ENCODE data around the gene IFTAP. TPM values are rescaled to one million over a fixed set of nuclear protein-coding genes. Genes with fewer than 3 reads are reported as not detected.

Gene IFTAP
- total RNA-seq, 1 donor from 2014 or later: 31.0 TPM

GRCh38 chr11:36688132-36688531 lies 93.8 kb downstream of the IFTAP start:
- no peak overlapping the region for H3K4me3 Mint-ChIP-seq
- no peak for TF ChIP-seq CTCF (conservative IDR thresholded peaks at IDR 0.05)
- no peak for DNase-seq (ENCODE audit: low read depth, low spot score)
- H3K27me3 Mint-ChIP-seq (ENCODE audit: low read depth): peaks cover 10% of the 10 kb centered on the region
- H3K36me3 Mint-ChIP-seq (ENCODE audit: low read depth): no peaks in the 10 kb centered on the region
- no peaks in the 10 kb centered on the region for H3K9me3 Mint-ChIP-seq
- no peaks in the 10 kb centered on the region for H3K4me1 Mint-ChIP-seq
- H3K27ac Mint-ChIP-seq (ENCODE audit: unreplicated experiment): no peak overlapping the region

GRCh38 chr11:36688571-36689291 lies 94.4 kb downstream of the IFTAP start:
- no peak for DNase-seq (ENCODE audit: low read depth, low spot score)
- Mint-ChIP-seq H3K27ac (ENCODE audit: unreplicated experiment) (peak overlapping the region; percentile 13), H3K36me3 (ENCODE audit: low read depth) (no peaks in the 10 kb centered on the region), H3K9me3 (no peaks in the 10 kb centered on the region), H3K4me3 (no peak overlapping the region), H3K27me3 (ENCODE audit: low read depth) (peaks cover 10% of the 10 kb centered on the region), H3K4me1 (no peaks in the 10 kb centered on the region)
- TF ChIP-seq CTCF (conservative IDR thresholded peaks at IDR 0.05): no peak

GRCh38 chr11:36689442-36689841 lies 95.1 kb downstream of the IFTAP start:
- H3K4me3 Mint-ChIP-seq: no peak overlapping the region
- H3K27ac Mint-ChIP-seq (ENCODE audit: unreplicated experiment): no peak overlapping the region
- TF ChIP-seq CTCF (conservative IDR thresholded peaks at IDR 0.05): no peak
- H3K4me1 Mint-ChIP-seq: no peaks in the 10 kb centered on the region
- no peaks in the 10 kb centered on the region for H3K9me3 Mint-ChIP-seq
- H3K27me3 Mint-ChIP-seq (ENCODE audit: low read depth): peaks cover 10% of the 10 kb centered on the region
- H3K36me3 Mint-ChIP-seq (ENCODE audit: low read depth): no peaks in the 10 kb centered on the region
- no peak for DNase-seq (ENCODE audit: low read depth, low spot score)

GRCh38 chr11:36692704-36693103 lies 98.4 kb downstream of the IFTAP start:
- DNase-seq (ENCODE audit: low read depth, low spot score): no peak
- H3K9me3 Mint-ChIP-seq: no peaks in the 10 kb centered on the region
- peaks cover 6% of the 10 kb centered on the region for H3K27me3 Mint-ChIP-seq (ENCODE audit: low read depth)
- H3K4me1 Mint-ChIP-seq: peaks cover 5% of the 10 kb centered on the region
- TF ChIP-seq CTCF (conservative IDR thresholded peaks at IDR 0.05): no peak
- no peaks in the 10 kb centered on the region for H3K36me3 Mint-ChIP-seq (ENCODE audit: low read depth)
- no peak overlapping the region for H3K27ac Mint-ChIP-seq (ENCODE audit: unreplicated experiment)
- H3K4me3 Mint-ChIP-seq: no peak overlapping the region

- Mint-ChIP-seq H3K9me3 (no peaks in the 10 kb centered on the region), H3K27me3 (ENCODE audit: low read depth) (peaks cover 6% of the 10 kb centered on the region), H3K4me3 (no peak overlapping the region), H3K36me3 (ENCODE audit: low read depth) (no peaks in the 10 kb centered on the region), H3K27ac (ENCODE audit: unreplicated experiment) (no peak overlapping the region), H3K4me1 (peaks cover 5% of the 10 kb centered on the region)
- DNase-seq (ENCODE audit: low read depth, low spot score): no peak
- no peak for TF ChIP-seq CTCF (conservative IDR thresholded peaks at IDR 0.05)
These were observed 99.0 kb downstream of the IFTAP start for GRCh38 chr11:36693139-36693843.
